GM12878 (cell line): ENCODE data around the gene SLC25A26. TPM values are rescaled to one million over a fixed set of nuclear protein-coding genes. Genes with fewer than 3 reads are reported as not detected.

Source experiments
- ATAC-seq: fragments of 200-7000 bp; cut with Tn5 transposase; 3 replicates; pipeline ENCODE4 v1.9.1; 2020; ENCODE audit warnings: mild to moderate bottlenecking, moderate library complexity
- BruUV-seq: library from RNA; stranded (reverse); fragments of 400-500 nt; replicated peaks from 2 replicates; lab custom pipeline; 2021; lab: Mats Ljungman, UMichigan
- CTCF ChIA-PET: fragments of 300-600 bp; sonication (Branson Sonifier 250); formaldehyde crosslinking; extraction: SDS; loops from one replicate; lab custom pipeline; 2021; ENCODE audit warnings: inconsistent platforms; lab: Yijun Ruan, JAX
- POLR2A ChIA-PET: fragments of 350-600 bp; formaldehyde crosslinking; extraction: SDS; loops from one replicate; lab custom pipeline; 2021; ENCODE audit warnings: inconsistent platforms; lab: Charles Lee
- RAD21 ChIA-PET: fragments of 300-600 bp; sonication (Branson Sonifier 250); formaldehyde crosslinking; loops from one replicate; lab custom pipeline; 2023; ENCODE audit warnings: antibody characterized with exemption; ENCODE audit not compliant: unreplicated experiment; lab: Charles Lee
- SMC1A ChIA-PET: fragments of 300-600 bp; sonication (Branson Sonifier 250); formaldehyde crosslinking; loops from one replicate; lab custom pipeline; 2023; ENCODE audit not compliant: unreplicated experiment, uncharacterized antibody; lab: Charles Lee
- DNase-seq: peaks from one replicate; pipeline ENCODE4 v3.0.0-alpha.2; 2011; ENCODE audit warnings: low read depth, low spot score
- FAIRE-seq: peaks from 3 replicates; lab custom pipeline; 2011; peaks lifted over from hg19 to GRCh38; lab: Jason Lieb, UNC
- H2AFZ ChIP-seq: 2 replicates; pipeline ENCODE4 v1.6.0; 2011; ENCODE audit warnings: low read depth, low read length, control low read depth; ENCODE audit not compliant: control insufficient read depth
- H3K27ac ChIP-seq: 2 replicates; pipeline ENCODE4 v1.5.1; 2011; ENCODE audit warnings: control low read depth; ENCODE audit not compliant: control insufficient read depth, insufficient read depth
- H3K27me3 ChIP-seq, 2 experiments: replicated peaks in 1 of 2; 2 replicates each; pipeline versions ENCODE4 v1.6.0 to v1.6.1; 2011; ENCODE audit warnings: low read length in 1 of 2; ENCODE audit not compliant: control insufficient read depth in 2 of 2, insufficient read depth in 2 of 2
- H3K36me3 ChIP-seq, 2 experiments: 2 replicates each; pipeline ENCODE4 v1.5.1; 2011; ENCODE audit warnings: low read length in 1 of 2; ENCODE audit not compliant: control insufficient read depth in 2 of 2, insufficient read depth in 2 of 2
- H3K4me1 ChIP-seq: 2 replicates; pipeline ENCODE4 v1.6.1; 2011; ENCODE audit warnings: mild to moderate bottlenecking, low read length, moderate library complexity, mixed read lengths; ENCODE audit not compliant: control insufficient read depth, insufficient read depth
- H3K4me2 ChIP-seq: 2 replicates; pipeline ENCODE4 v1.6.0; 2011; ENCODE audit warnings: control low read depth; ENCODE audit not compliant: control insufficient read depth, insufficient read depth
- H3K4me3 ChIP-seq: fragments of 200-600 bp; sonication (generic); 2 replicates; pipeline ENCODE4 v1.5.1; 2016
- H3K79me2 ChIP-seq: 2 replicates; pipeline ENCODE4 v1.6.0; 2011; ENCODE audit warnings: low read length; ENCODE audit not compliant: control insufficient read depth, insufficient read depth
- H3K9ac ChIP-seq: 2 replicates; pipeline ENCODE4 v1.8.0; 2011; ENCODE audit warnings: low read length, control low read depth, mixed read lengths; ENCODE audit not compliant: control insufficient read depth, insufficient read depth
- H3K9me3 ChIP-seq: replicated peaks from 3 replicates; pipeline ENCODE4 v1.5.1; 2011; ENCODE audit warnings: mild to moderate bottlenecking, low read length; ENCODE audit not compliant: control insufficient read depth, insufficient read depth
- H4K20me1 ChIP-seq: 2 replicates; pipeline ENCODE4 v1.6.0; 2011; ENCODE audit not compliant: control insufficient read depth, insufficient read depth
- ATF7 ChIP-seq: fragments of 450-650 bp; IDR thresholded peaks from 2 replicates; pipeline ENCODE4 v1.6.1; 2016; ENCODE audit warnings: low read depth, mild to moderate bottlenecking
- CHD4 ChIP-seq: fragments of 200-600 bp; sonication (generic); IDR thresholded peaks from 2 replicates; pipeline ENCODE4 v1.6.1; 2016; ENCODE audit warnings: mild to moderate bottlenecking
- CREM ChIP-seq: IDR thresholded peaks from 2 replicates; pipeline ENCODE4 v1.6.1; 2014; ENCODE audit warnings: antibody characterized with exemption, low read depth
- E2F8 ChIP-seq: fragments of 450-650 bp; IDR thresholded peaks from 2 replicates; pipeline ENCODE4 v1.6.1; 2018; ENCODE audit warnings: mild to moderate bottlenecking, low read depth, moderate library complexity; ENCODE audit not compliant: partially characterized antibody
- ESRRA ChIP-seq: IDR thresholded peaks from 2 replicates; pipeline ENCODE4 v1.6.1; 2012; ENCODE audit warnings: mild to moderate bottlenecking, low read length, improper control_type of control experiment
- HDGF ChIP-seq: fragments of 450-650 bp; IDR thresholded peaks from 2 replicates; pipeline ENCODE4 v1.6.1; 2016; ENCODE audit warnings: antibody characterized with exemption
- HSF1 ChIP-seq: fragments of 150-350 bp; IDR thresholded peaks from 2 replicates; pipeline ENCODE4 v1.6.1; 2014; ENCODE audit warnings: mild to moderate bottlenecking, low read depth, low read length
- IRF4 ChIP-seq: IDR thresholded peaks from 2 replicates; pipeline ENCODE4 v1.6.1; 2011; ENCODE audit warnings: low read depth, low read length
- KAT2A ChIP-seq: conservative IDR thresholded peaks from 2 replicates; pipeline ENCODE4 v1.6.1; 2011; ENCODE audit warnings: low read depth, low read length; ENCODE audit not compliant: control insufficient read depth
- MEF2A ChIP-seq: IDR thresholded peaks from 2 replicates; pipeline ENCODE4 v1.6.1; 2011; ENCODE audit warnings: low read depth, mild to moderate bottlenecking, low read length, moderate library complexity; ENCODE audit not compliant: insufficient read depth
- MXI1 ChIP-seq: fragments of 150-350 bp; IDR thresholded peaks from 2 replicates; pipeline ENCODE4 v1.6.1; 2011; ENCODE audit warnings: low read depth, mild to moderate bottlenecking, inconsistent platforms, low read length, improper control_type of control experiment
- PAX5 ChIP-seq: IDR thresholded peaks from 2 replicates; pipeline ENCODE4 v1.6.1; 2011; ENCODE audit warnings: low read depth, low read length, borderline replicate concordance
- RAD21 ChIP-seq: IDR thresholded peaks from 2 replicates; pipeline ENCODE4 v1.6.1; 2011; ENCODE audit warnings: mild to moderate bottlenecking, low read depth, low read length, moderate library complexity; ENCODE audit not compliant: insufficient read depth
- SMC3 ChIP-seq: IDR thresholded peaks from 2 replicates; pipeline ENCODE4 v1.6.1; 2011; ENCODE audit warnings: low read length, improper control_type of control experiment, borderline replicate concordance
- ZBTB40 ChIP-seq: fragments of 450-650 bp; IDR thresholded peaks from 2 replicates; pipeline ENCODE4 v1.6.1; 2016; ENCODE audit warnings: mild to moderate bottlenecking, moderate library complexity, borderline replicate concordance
- ZNF274 ChIP-seq: IDR thresholded peaks from one replicate; pipeline ENCODE4 v1.8.0; 2011; ENCODE audit not compliant: insufficient read length, insufficient read depth
- WGBS: methylation state at CpG from one replicate; pipeline ENCODE4 v1.1.6; 2016; ENCODE audit warnings: low lambda C conversion rate; ENCODE audit not compliant: insufficient replicate concordance, insufficient coverage; ENCODE audit errors: missing lambda C conversion rate; 5-methylcytosine and 5-hydroxymethylcytosine counted together
- in situ Hi-C: fragments of 300-500 bp; cut with MboI; formaldehyde crosslinking; loops from 9 replicates; pipeline ENCODE4 v1.14.3; 2018; ENCODE audit warnings: mixed read lengths
- intact Hi-C: fragments of 100-400 bp; cut with micrococcal nuclease; formaldehyde crosslinking; loops from one replicate; pipeline ENCODE4 v1.14.2; 2022; ENCODE audit not compliant: unreplicated experiment
- polyA plus RNA-seq, 11 experiments: library from polyadenylated mRNA; depleted of rRNA in 4 of 11; unstranded in 6 of 11; stranded (reverse) in 5 of 11; fragments of >200 nt; fragmentation: Nextera tagmentation in 4 of 11; fragmentation: Illumina TruSeq in 1 of 11; extraction: Ambion mirVana in 4 of 11; extraction: Trizol in 1 of 11; gene quantifications; 1 replicate in 1 of 11; 2 replicates in 10 of 11; pipeline versions ENCODE4 v1.2.1 to v1.2.3, GENCODE V29; 2011 to 2016; ENCODE audit warnings: inconsistent platforms in 2 of 11, missing spikeins in 2 of 11, low read depth in 1 of 11
- total RNA-seq, 4 experiments: library from RNA; depleted of rRNA in 3 of 4; stranded (reverse); fragments of >200 nt in 3 of 4; fragmentation: Illumina TruSeq in 1 of 4; extraction: Trizol in 1 of 4; gene quantifications; 2 replicates each; pipeline versions ENCODE4 v1.2.1 to v1.2.3, GENCODE V29; 2013 to 2021

SLC25A26 gene
- total and polyA plus RNA-seq, 10 of the 15 experiments (the other 5 are each of a cell fraction or from before 2014, with no cell fraction given): 14.6 to 49.7 (median 24.9) TPM

GRCh38 chr3:66390013-66390412 lies 169.2 kb downstream of the SLC25A26 start (continued):
- TF ChIP-seq ZBTB40 (no peak), HDGF (no peak), ESRRA (no peak), PAX5 (no peak), RAD21 (no peak)
- TF ChIP-seq, all 136 proteins: peak for 17

- no peak for DNase-seq
- Histone ChIP-seq H3K27ac (no peak overlapping the region), H2AFZ (no peak overlapping the region), H3K4me3 (no peak overlapping the region), H3K9ac (no peak overlapping the region), H4K20me1 (no peaks in the 10 kb centered on the region), H3K4me1 (peaks cover 23% of the 10 kb centered on the region), H3K36me3 (no peaks in the 10 kb centered on the region; a peak in 2 of 4 replicates), H3K27me3 (no peaks in the 10 kb centered on the region), H3K9me3 (no peaks in the 10 kb centered on the region), H3K4me2 (no peak overlapping the region; the same call in 1 of the 2 replicates), H3K79me2 (no peaks in the 10 kb centered on the region)
- POLR2A ChIA-PET: interaction anchor here (1.1 kb wide), 1 partner anchor 8 kb away, joined by 3 read pairs; no protein-coding TSS in a partner anchor
- CTCF ChIA-PET: interaction anchor here (0.8 to 1.3 kb wide), 3 partner anchors 14 to 424 kb away, joined by 3 to 4 read pairs (median 3); no protein-coding TSS in a partner anchor
- WGBS: 65% methylated on average over 3 of the region's 3 CpGs
- no peak for FAIRE-seq
- ATAC-seq: no peak
- intact Hi-C loops: loop anchor here (5.0 kb wide), 1 partner anchor 90 kb away; no protein-coding TSS in a partner anchor
- in situ Hi-C loops: no loop called here
- RAD21 ChIA-PET: interaction anchor here (1.1 kb wide), 1 partner anchor 138 kb away, joined by 3 read pairs; no protein-coding TSS in a partner anchor
- no TSS peak for BruUV-seq
- SMC1A ChIA-PET: interaction anchor here (1.0 to 2.1 kb wide), 3 partner anchors 15 to 107 kb away, joined by 3 to 8 read pairs (median 4); no protein-coding TSS in a partner anchor
- no peak for TF ChIP-seq MXI1
- no peak for TF ChIP-seq SMC3
- no peak for TF ChIP-seq HSF1
- TF ChIP-seq CHD4: no peak
- TF ChIP-seq E2F8: no peak
- TF ChIP-seq IRF4: no peak
- TF ChIP-seq ATF7: no peak
- no peak for TF ChIP-seq CREM
- no peak for TF ChIP-seq KAT2A
- TF ChIP-seq MEF2A: no peak
- TF ChIP-seq ZNF274: no peak
Observed at GRCh38 chr3:66392512-66392911, 171.7 kb downstream of the SLC25A26 start.
